HTR-8/SVneo (cell line): ENCODE results near the gene GRB2.
A peak's percentile ranks its signal among the peaks of the same experiment; 100 is the strongest.
"Not testable (repeated sequence)": the region's sequence is repeated elsewhere in the genome, so short reads cannot be mapped to it uniquely, and the experiment has no call there.

Source experiments
- DNase-seq: peaks from one replicate; pipeline ENCODE4 v3.0.0; 2011; ENCODE audit warnings: low spot score, mixed read lengths; ENCODE audit not compliant: insufficient read length
- FAIRE-seq: peaks from 2 replicates; lab custom pipeline; 2011; peaks lifted over from hg19 to GRCh38; lab: Jason Lieb, UNC

Gene GRB2

GRCh38 chr17:75292810-75293448, 112.5 kb downstream of the GRB2 start:
- not testable (repeated sequence) for DNase-seq, FAIRE-seq

- DNase-seq = no peak
- FAIRE-seq = no peak
These were observed 115.6 kb downstream of the GRB2 start for GRCh38 chr17:75289832-75290337.

GRCh38 chr17:75289115-75289831, 116.2 kb downstream of the GRB2 start, which contains the start of gene SLC25A19:
TSS of gene SLC25A19 (minus strand) at chr17:75289433. CDS start at chr17:75286764, 2,669 bp downstream.
- FAIRE-seq (peak; percentile 98), DNase-seq (peak; percentile 100)

DNA sequence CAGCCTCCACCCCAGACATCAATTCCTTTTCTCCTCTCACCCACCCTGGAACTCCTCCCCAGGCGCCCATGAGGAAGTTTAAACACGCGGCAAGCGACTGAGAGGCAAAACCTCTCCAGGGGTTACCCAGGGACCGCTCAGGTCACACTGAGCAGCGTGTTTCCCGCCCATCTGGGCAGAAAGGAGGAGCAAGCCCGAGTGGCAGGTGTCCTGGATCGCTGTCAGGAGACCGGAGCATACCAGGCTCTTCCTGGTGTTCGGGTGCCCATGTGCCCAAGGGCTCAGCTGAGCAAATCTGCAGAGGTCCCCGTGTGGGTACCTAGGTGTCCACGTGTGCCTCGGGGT, 116.7 kb downstream of the GRB2 start:
- DNase-seq (peak; percentile 62), FAIRE-seq (no peak)

- FAIRE-seq = no peak
- DNase-seq = no peak
These were observed 117.1 kb downstream of the GRB2 start for GRCh38 chr17:75288359-75288758.

GRCh38 chr17:75287221-75287620, 118.3 kb downstream of the GRB2 start:
- DNase-seq (no peak), FAIRE-seq (no peak)

DNA sequence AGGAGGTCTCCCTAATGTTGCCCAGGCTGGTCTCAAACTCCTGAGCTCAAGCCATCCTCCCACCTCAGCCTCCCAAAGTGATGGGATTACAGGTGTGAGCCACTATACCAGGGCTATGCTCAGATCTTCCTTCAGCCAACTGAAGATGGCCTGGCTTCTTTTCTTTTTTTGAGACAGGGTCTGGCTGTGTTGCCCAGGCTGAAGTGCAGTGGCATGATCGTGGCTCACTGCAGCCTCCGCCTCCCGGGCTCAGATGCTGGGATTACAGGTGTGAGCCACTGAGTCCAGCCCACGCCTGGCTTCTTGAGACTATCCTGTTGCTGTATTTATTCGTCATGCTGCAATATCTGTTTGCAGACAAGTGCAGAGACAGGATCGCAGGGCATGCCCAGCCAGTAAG, 120.4 kb downstream of the GRB2 start:
- FAIRE-seq (peak; percentile 44), DNase-seq (no peak)

- not testable (repeated sequence) for FAIRE-seq, DNase-seq
These were observed 125.3 kb downstream of the GRB2 start for GRCh38 chr17:75280189-75280588.

- DNase-seq (no peak), FAIRE-seq (peak; percentile 52)
These were observed 127.8 kb downstream of the GRB2 start for GRCh38 chr17:75277664-75278071.

DNA sequence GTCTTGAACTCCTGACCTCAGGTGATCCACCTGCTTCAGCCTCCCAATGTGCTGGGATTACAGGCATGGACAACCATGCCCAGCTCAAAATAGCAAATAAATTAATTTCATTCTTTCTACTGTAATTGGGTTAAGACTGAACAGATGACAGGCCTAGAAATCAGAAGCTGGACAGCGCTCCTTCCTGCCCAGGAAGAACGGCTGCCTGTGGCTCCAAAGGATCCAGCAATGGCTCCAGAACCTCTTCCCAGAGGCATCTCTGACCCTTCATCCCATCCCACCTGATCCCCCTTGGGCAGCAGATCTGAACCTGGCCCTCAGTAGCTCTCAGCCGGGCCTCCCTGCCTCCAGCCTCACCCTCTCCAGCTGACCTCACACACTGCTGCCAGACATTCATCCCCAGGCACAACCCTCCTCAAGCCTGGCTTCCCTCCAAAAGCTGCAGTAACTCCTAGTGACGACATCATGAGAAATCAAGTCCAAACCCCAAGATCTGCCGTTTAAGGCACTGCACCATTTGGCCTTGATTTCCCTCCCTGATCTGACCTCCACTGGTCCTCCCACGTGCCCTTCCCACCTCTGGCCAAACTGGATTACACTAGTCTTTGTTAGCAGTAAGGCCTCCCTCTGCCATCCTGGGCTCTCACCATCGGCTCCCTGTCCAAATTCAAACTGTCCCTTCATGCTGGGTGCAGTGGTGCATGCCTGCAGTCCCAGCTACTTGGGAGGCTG, 131.3 kb downstream of the GRB2 start:
- DNase-seq (no peak), FAIRE-seq (peak; percentile 51)

- no peak for DNase-seq
- FAIRE-seq = no peak
These were observed 132.7 kb downstream of the GRB2 start for GRCh38 chr17:75272848-75273184.

GRCh38 chr17:75271955-75272847, 133.3 kb downstream of the GRB2 start:
- FAIRE-seq = no peak
- no peak for DNase-seq

GRCh38 chr17:75271233-75271954, 134.1 kb downstream of the GRB2 start:
- DNase-seq (peak; percentile 91), FAIRE-seq (peak; percentile 89)

DNA sequence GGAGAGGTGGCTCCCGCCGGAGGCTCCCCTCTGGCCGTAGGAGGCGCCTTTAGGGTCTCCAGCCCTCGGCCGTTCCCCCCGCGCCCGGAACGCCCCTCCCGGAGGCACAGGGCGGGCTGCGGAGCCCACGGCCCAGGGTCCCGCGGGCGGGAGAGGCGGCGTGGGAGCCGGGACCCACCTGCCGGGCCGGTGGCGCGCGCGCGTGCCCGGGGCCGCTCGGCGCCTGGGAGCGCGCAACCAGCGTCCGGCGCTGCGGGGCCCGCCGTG, 134.6 kb downstream of the GRB2 start, which contains the start of gene MIF4GD:
Gene MIF4GD, minus strand, starts transcription at position 266 of the 267 bp plus-strand sequence. CDS start 1,036 bp downstream, outside the sequence.
- no peak for DNase-seq
- FAIRE-seq = no peak

DNA sequence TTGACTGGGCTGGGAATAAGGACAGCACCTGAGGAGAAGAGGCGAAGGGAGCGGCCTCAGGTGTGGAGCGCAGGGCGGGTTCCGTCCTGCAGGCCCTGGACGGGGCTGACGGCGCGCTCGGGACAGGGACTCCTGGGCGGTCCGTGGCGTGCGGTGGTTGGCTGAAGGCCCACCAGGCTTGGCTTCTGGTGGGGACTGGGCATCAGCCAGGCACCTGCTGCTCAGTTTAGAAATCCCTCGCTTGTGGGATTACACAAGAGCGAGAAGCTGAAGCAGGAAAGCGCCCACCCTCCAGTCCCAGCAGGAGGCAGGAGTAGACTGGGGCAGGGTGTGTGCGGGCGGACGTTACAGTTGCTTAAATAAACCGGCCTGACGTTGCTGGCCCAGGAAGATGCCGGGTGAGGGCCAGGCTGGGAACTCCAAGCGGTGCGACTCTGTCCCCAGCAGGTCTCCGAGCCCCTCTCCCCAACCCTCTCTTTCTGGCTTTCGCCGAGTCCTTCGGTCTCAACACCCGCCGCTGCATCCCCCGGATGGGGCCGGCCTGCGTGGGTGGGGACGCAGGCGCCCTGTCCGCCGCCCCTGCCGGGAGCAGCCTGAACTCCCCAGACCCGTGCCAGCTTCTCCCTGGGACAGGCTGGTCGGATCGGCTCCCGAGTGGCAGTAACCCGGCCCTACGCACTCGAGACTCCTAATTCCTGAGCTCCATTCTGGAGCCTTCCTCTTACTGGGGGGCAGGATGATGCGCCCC, 135.1 kb downstream of the GRB2 start:
- peak; percentile 83 for DNase-seq
- FAIRE-seq = peak; percentile 16

- DNase-seq = no peak
- no peak for FAIRE-seq
These were observed 135.6 kb downstream of the GRB2 start for GRCh38 chr17:75269844-75270217.
